ENCODE measurements around the gene PDGFA.

DNA sequence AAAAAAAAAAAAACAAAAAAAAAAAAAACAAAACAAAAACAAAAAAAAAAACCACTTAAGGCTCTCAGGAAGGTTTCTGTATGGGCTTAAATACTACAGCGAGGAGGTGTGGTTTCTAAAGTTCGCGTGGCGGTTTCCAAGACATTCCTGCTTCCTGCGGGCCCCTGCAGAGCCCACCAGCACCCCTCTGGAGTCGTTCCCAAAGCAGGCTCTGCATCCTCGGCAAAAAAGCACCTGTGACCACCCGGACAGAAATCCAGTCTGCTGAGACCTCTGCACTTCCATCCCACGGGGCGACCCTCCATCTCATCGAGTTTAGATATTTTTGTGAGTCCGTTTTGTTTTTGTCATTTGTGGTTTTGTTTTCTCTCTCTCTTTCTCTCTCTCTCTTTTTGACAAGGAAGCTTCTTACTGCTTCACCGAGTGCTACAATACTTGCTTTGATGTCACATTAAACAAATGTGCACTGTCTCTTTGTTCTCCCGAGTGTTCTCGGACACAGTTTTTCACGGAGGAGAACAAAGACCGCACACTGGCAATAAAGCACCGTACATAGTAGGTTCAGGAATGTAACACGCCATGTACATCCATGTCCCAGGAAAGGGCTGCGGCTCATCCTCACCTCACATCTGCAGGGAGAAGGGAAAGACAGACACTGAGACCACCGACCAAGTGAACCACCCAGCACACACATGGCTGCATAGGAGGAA lies 21.5 kb downstream of the PDGFA start:
- TF ChIP-seq, protein P1, sequence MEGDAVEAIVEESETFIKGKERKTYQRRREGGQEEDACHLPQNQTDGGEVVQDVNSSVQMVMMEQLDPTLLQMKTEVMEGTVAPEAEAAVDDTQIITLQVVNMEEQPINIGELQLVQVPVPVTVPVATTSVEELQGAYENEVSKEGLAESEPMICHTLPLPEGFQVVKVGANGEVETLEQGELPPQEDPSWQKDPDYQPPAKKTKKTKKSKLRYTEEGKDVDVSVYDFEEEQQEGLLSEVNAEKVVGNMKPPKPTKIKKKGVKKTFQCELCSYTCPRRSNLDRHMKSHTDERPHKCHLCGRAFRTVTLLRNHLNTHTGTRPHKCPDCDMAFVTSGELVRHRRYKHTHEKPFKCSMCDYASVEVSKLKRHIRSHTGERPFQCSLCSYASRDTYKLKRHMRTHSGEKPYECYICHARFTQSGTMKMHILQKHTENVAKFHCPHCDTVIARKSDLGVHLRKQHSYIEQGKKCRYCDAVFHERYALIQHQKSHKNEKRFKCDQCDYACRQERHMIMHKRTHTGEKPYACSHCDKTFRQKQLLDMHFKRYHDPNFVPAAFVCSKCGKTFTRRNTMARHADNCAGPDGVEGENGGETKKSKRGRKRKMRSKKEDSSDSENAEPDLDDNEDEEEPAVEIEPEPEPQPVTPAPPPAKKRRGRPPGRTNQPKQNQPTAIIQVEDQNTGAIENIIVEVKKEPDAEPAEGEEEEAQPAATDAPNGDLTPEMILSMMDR (conservative IDR thresholded peaks at IDR 0.05), result no peak
- TF ChIP-seq EZH2 (IDR thresholded peaks at IDR 0.05; ENCODE audit: low read depth), result no peak
